Lower leg skin (tissue), 4 donors: Measurements from ENCODE around the gene DGKB. TPM values are rescaled to one million over a fixed set of nuclear protein-coding genes. Genes with fewer than 3 reads are reported as not detected.

Experiments used
- DNase-seq, 2 donors: peaks; one replicate each; pipeline ENCODE4 v3.0.0-alpha.2; 2019; ENCODE audit warnings: low spot score in 2 of 2
- H3K4me3 ChIP-seq: fragments of 200-600 bp; sonication (generic); 2 replicates; pipeline ENCODE4 v1.5.1; 2017; ENCODE audit warnings: mild to moderate bottlenecking, low read depth; ENCODE audit not compliant: poor library complexity, severe bottlenecking
- CTCF ChIP-seq, 3 donors: fragments of 450-650 bp; IDR thresholded peaks; one replicate each; pipeline ENCODE4 v1.5.1; 2016; ENCODE audit warnings: antibody characterized with exemption in 3 of 3, mild to moderate bottlenecking in 3 of 3, moderate library complexity in 2 of 3
- POLR2A ChIP-seq, 2 donors: fragments of 450-650 bp; IDR thresholded peaks; one replicate each; pipeline ENCODE4 v1.6.1; 2016 to 2017; ENCODE audit warnings: antibody characterized with exemption in 2 of 2, mild to moderate bottlenecking in 1 of 2, moderate library complexity in 1 of 2
- WGBS, 2 donors: methylation state at CpG; one replicate each; pipeline ENCODE4 v1.1.5; 2018; 5-methylcytosine and 5-hydroxymethylcytosine counted together
- intact Hi-C: fragments of 100-400 bp; cut with DNase I; formaldehyde crosslinking; loops from one replicate; pipeline ENCODE4 v1.15.0; 2023; ENCODE audit warnings: low total_unique reads
- total RNA-seq, 4 donors: library from RNA; depleted of rRNA; stranded (reverse); fragments of >200 nt; gene quantifications; one replicate each; pipeline ENCODE4 v1.1.0, GENCODE V29; 2016

The DGKB gene
- total RNA-seq, 4 donors from 2014 or later: 0.05 to 0.58 TPM; not detected in 2

GRCh38 chr7:14886533-14886932 is 16.0 kb downstream of the DGKB start:
- 79 to 84% methylated on average over 3 of the region's 3 CpGs for WGBS, 2 donors
- TF ChIP-seq CTCF (IDR thresholded peaks at IDR 0.05) (no peak), POLR2A (IDR thresholded peaks at IDR 0.05) (no peak)
- H3K4me3 ChIP-seq: no peak overlapping the region
- intact Hi-C loops: no loop called here
- no peak for DNase-seq

- 66 to 67% methylated on average over 8 of the region's 8 CpGs for WGBS, 2 donors
- intact Hi-C loops: no loop called here
- TF ChIP-seq POLR2A (IDR thresholded peaks at IDR 0.05) (no peak), CTCF (IDR thresholded peaks at IDR 0.05) (no peak)
- no peak overlapping the region for H3K4me3 ChIP-seq
- DNase-seq: no peak
These were observed 26.5 kb downstream of the DGKB start for GRCh38 chr7:14875941-14876587.

- TF ChIP-seq POLR2A (IDR thresholded peaks at IDR 0.05) (no peak), CTCF (IDR thresholded peaks at IDR 0.05) (no peak)
- no peak overlapping the region for H3K4me3 ChIP-seq
- WGBS, 2 donors: 78 to 84% methylated on average over 6 of the region's 6 CpGs
- DNase-seq: no peak
- intact Hi-C loops: no loop called here
These were observed 30.7 kb downstream of the DGKB start for GRCh38 chr7:14871880-14872279.

- H3K4me3 ChIP-seq: no peak overlapping the region
- intact Hi-C loops: no loop called here
- no peak for DNase-seq
- no peak for TF ChIP-seq POLR2A (IDR thresholded peaks at IDR 0.05)
- no peak for TF ChIP-seq CTCF (IDR thresholded peaks at IDR 0.05)
- 82 to 83% methylated on average over 11 of the region's 11 CpGs for WGBS, 2 donors
These were observed 32.2 kb downstream of the DGKB start for GRCh38 chr7:14870394-14870793.

- TF ChIP-seq CTCF (IDR thresholded peaks at IDR 0.05) (no peak), POLR2A (IDR thresholded peaks at IDR 0.05) (no peak)
- no peak for DNase-seq
- H3K4me3 ChIP-seq: no peak overlapping the region
- intact Hi-C loops: no loop called here
These were observed 33.6 kb downstream of the DGKB start for GRCh38 chr7:14868937-14869336.

GRCh38 chr7:14861456-14861855 is 41.1 kb downstream of the DGKB start:
- DNase-seq: no peak
- no peak overlapping the region for H3K4me3 ChIP-seq
- intact Hi-C loops: no loop called here
- TF ChIP-seq POLR2A (IDR thresholded peaks at IDR 0.05) (no peak), CTCF (IDR thresholded peaks at IDR 0.05) (no peak)
- 83 to 84% methylated on average over 1 of the region's 1 CpG for WGBS, 2 donors
